Retinal pigment epithelial cell (primary cell): Measurements from ENCODE around the gene C1orf52.

ENCODE experiments used
- DNase-seq: peaks from one replicate; pipeline ENCODE4 v3.0.0-alpha.2; 2010; ENCODE audit warnings: low read depth
- H3K4me3 ChIP-seq: 2 replicates; pipeline ENCODE4 v1.5.1; 2011; ENCODE audit warnings: mild to moderate bottlenecking, low read length, control low read depth, moderate library complexity
- CTCF ChIP-seq: conservative IDR thresholded peaks from 2 replicates; pipeline ENCODE4 v1.5.1; 2011; ENCODE audit warnings: low read depth, low read length, control low read depth, inconsistent platforms

The C1orf52 gene

DNA sequence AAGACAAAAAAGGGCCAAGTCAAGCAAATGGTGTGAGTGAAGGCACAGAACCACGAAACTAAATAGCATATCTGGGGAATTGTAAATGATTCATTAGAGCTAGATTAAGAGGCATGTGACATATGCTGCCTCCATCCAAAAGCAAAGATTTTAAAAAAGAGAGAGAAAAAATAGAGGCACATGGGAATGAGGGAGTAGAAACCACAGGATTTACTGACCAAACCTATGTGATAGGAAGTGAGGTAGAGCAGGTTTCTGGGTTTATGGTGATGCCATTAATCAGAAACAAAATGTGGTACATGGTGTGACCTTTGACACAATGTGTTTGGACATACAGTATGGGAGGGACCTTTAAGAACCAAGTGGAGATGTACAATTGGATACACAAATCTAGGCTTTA lies 13.6 kb downstream of the C1orf52 start:
- DNase-seq, result no peak
- H3K4me3 ChIP-seq, result no peak overlapping the region
- TF ChIP-seq CTCF, result no peak

DNA sequence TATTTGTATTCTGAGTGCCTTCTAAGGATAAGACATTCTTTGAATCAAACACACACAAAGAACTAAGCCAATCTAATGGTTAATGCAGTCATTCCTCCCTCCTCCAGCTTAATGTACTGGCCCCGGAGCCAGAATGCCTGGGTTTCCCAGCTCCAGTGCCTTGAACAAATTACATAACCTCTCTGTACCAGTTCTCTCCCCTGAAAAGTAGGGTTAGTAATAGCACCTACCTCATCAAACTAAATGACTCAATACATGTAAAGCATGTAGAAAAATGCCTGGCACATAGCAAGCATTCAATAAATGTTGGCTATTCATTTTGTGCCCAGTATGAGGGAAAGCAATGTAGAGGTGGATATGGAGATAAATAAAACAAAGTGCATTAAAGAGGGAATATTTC lies 14.0 kb downstream of the C1orf52 start:
- no peak overlapping the region for H3K4me3 ChIP-seq
- no peak for DNase-seq
- TF ChIP-seq CTCF, result no peak

- H3K4me3 ChIP-seq, result no peak overlapping the region
- no peak for TF ChIP-seq CTCF
- no peak for DNase-seq
These were observed 15.0 kb downstream of the C1orf52 start for GRCh38 chr1:85244271-85245061.

DNA sequence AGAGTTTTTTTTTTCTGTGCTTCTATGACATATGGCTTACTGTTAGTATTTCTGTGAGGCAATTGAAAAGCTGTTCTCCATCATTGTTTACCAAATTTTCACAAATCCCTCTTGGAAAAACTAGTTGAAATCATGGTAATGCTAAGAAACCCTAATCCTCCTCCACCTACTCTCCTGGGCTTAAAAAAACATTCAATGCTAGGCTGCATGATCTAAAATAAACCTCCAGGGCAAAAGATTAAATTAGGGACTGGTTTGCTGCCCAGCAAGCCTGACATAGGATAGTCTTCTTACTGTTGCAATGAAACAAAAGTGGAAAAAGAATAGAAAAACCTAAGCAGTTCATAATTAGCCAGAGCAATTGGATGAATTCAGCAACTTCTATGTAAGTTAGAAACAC lies 16.1 kb downstream of the C1orf52 start:
- no peak for DNase-seq
- H3K4me3 ChIP-seq, result no peak overlapping the region
- no peak for TF ChIP-seq CTCF

DNA sequence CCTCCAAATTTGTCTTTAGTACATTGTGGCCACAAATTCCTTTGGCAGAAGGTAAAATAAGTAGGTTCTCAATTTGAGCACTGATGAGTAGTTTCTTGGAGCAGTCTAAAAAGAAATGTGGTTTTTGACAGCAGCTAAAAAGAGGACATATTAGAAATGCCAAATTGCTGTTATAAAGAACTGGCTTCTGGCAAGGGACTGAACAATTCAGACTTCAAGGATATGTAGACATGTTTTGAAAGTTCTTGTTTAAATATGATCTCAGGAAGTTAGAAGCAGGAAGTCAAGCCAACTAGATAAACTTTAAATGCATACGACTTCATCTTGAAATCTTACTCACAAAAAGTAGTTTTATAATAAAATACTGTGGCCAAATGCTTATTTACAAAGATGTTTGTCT lies 18.8 kb downstream of the C1orf52 start:
- H3K4me3 ChIP-seq, result no peak overlapping the region
- no peak for DNase-seq
- TF ChIP-seq CTCF, result no peak

- H3K4me3 ChIP-seq, result no peak overlapping the region
- DNase-seq, result no peak
- no peak for TF ChIP-seq CTCF
These were observed 19.3 kb downstream of the C1orf52 start for GRCh38 chr1:85240174-85240601.

DNA sequence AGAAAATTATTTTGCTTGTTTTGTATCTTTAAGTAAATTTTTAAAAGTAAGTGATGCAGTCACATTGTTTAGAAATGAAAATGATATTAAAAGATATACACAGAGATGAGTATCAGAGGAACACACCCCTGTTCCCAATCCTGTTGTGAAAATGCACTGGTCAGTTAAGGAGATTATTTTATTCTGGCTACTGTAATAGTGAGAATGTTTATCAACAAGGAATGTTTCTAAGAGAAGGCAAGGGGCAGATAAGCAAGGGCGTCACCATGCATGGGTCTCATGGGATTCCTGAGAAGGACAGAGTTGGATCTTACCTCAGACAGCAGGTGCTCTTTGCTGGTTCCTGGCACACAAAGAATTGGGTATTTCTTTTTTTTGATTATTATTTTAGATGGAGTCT lies 21.8 kb downstream of the C1orf52 start:
- no peak for TF ChIP-seq CTCF
- H3K4me3 ChIP-seq, result no peak overlapping the region
- DNase-seq, result no peak
